Endothelial cell (in vitro differentiated cells): ENCODE measurements around the gene SLC12A1. TPM values are rescaled to one million over a fixed set of nuclear protein-coding genes. Genes with fewer than 3 reads are reported as not detected.

ENCODE experiments used
- DNase-seq: peaks from one replicate; pipeline ENCODE4 v3.0.0; 2021; ENCODE audit warnings: low spot score
- H3K27ac Mint-ChIP-seq: one replicate; pipeline ENCODE4 v1.8.0; 2021; ENCODE audit warnings: mixed read lengths, inconsistent platforms; ENCODE audit not compliant: unreplicated experiment
- H3K27me3 Mint-ChIP-seq: one replicate; pipeline ENCODE4 v1.8.0; 2021; ENCODE audit warnings: mild to moderate bottlenecking, moderate library complexity, mixed read lengths, inconsistent platforms; ENCODE audit not compliant: unreplicated experiment
- H3K36me3 Mint-ChIP-seq: one replicate; pipeline ENCODE4 v1.8.0; 2021; ENCODE audit warnings: mild to moderate bottlenecking, low read depth, mixed read lengths, inconsistent platforms; ENCODE audit not compliant: unreplicated experiment
- H3K4me1 Mint-ChIP-seq: one replicate; pipeline ENCODE4 v1.8.0; 2021; ENCODE audit warnings: mild to moderate bottlenecking, mixed read lengths, inconsistent platforms; ENCODE audit not compliant: unreplicated experiment
- H3K4me3 Mint-ChIP-seq: one replicate; pipeline ENCODE4 v1.8.0; 2021; ENCODE audit warnings: mild to moderate bottlenecking, mixed read lengths, inconsistent platforms; ENCODE audit not compliant: unreplicated experiment
- H3K9me3 Mint-ChIP-seq: one replicate; pipeline ENCODE4 v1.8.0; 2021; ENCODE audit warnings: mixed read lengths, inconsistent platforms; ENCODE audit not compliant: unreplicated experiment
- total RNA-seq: library from RNA; stranded (reverse); fragmentation: NEBNext Ultra II Directional; extraction: Animal tissue kit (Norgen Biotek cat#: 25700); gene quantifications from one replicate; pipeline ENCODE4 v1.2.1, GENCODE V29; 2021; ENCODE audit not compliant: unreplicated experiment
- TF ChIP-seq, protein P1 (sequence below): fragments of 200-600 bp; sonication (generic); IDR thresholded peaks from one replicate; pipeline ENCODE4 v1.5.0; 2021; ENCODE audit warnings: antibody characterized with exemption; ENCODE audit not compliant: unreplicated experiment

The SLC12A1 gene
- total RNA-seq, 1 donor from 2014 or later, result not detected

DNA sequence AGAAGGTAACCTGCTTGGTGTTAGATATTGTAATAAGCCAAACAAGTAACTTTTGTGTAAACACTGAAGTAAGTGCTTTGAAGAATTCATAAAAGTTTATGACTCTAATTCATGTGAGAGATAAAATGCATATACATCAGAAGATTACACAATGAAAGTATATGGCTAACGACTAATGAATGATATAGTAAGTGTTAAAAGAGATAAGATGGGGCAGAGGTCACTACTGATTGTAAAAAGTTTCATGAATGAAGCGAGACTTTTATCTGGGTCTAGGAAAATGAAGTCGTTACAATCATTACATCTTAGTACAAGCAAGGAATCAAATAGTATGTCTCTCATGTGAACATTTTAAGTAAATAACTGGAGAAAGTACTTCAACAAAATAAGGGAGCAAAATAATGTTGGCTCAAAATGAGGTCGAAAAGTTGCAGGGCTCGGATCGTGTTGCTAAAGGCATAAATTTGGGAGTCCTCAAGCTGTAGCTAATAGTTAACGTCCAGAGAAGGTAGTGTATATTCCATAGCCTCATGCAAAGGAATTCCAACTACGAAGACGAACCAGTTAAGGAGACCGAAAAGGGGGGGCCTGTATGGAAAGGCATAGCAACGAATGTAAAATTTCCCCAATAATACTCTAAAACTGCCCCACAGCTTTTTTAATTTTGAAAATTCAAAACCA is 124.1 kb downstream of the SLC12A1 start:
- Mint-ChIP-seq H3K27me3 (peaks cover 5% of the 10 kb centered on the region), H3K4me3 (peak overlapping the region; percentile 97), H3K27ac (peak overlapping the region; percentile 20), H3K4me1 (peaks cover 8% of the 10 kb centered on the region), H3K9me3 (no peaks in the 10 kb centered on the region), H3K36me3 (no peaks in the 10 kb centered on the region)
- TF ChIP-seq, protein P1, sequence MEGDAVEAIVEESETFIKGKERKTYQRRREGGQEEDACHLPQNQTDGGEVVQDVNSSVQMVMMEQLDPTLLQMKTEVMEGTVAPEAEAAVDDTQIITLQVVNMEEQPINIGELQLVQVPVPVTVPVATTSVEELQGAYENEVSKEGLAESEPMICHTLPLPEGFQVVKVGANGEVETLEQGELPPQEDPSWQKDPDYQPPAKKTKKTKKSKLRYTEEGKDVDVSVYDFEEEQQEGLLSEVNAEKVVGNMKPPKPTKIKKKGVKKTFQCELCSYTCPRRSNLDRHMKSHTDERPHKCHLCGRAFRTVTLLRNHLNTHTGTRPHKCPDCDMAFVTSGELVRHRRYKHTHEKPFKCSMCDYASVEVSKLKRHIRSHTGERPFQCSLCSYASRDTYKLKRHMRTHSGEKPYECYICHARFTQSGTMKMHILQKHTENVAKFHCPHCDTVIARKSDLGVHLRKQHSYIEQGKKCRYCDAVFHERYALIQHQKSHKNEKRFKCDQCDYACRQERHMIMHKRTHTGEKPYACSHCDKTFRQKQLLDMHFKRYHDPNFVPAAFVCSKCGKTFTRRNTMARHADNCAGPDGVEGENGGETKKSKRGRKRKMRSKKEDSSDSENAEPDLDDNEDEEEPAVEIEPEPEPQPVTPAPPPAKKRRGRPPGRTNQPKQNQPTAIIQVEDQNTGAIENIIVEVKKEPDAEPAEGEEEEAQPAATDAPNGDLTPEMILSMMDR, result no peak
- no peak for DNase-seq

DNA sequence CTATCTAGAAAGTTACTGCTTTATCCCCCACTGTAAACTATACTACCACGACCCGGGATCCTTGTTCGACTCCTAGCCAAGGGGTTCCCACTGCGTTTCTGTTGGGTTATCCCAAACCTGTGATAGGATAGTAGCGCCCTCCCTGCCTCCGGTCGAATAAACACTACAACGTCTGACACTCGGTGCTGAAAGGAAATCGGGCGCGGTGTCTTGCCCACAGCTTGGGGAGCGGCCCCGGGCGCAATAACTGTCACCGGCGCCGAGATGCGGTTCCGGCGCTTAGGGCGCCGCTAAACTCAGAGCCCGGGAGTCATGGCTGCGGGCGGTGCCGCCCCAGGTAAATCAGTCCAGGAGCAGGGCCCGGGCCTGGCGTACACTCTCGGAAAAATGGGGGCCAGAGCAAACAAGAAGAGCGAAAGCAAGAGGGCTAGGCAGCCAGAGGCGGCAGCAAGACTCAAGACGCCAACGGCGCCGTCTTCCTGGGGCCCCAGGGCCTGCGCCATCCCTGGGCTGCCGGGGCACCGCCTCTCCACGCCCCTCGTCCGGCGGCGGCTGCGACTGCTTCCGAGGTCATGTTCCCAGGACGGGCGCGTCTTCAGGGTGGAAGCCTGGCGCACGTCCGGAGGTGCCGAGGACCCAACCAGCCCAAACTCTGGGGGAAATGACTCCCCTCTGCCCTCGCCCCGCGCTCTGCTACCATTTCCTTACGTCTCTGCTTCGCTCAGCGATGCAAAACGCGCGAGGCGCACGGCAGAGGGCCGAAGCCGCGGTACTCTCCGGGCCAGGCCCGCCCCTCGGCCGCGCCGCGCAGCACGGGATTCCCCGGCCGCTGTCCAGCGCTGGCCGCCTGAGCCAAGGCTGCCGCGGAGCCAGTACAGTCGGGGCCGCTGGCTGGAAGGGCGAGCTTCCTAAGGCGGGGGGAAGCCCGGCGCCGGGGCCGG is 125.0 kb downstream of the SLC12A1 start, which contains the start of gene DUT:
TSS of gene DUT (plus strand) at position 575 of the 941 bp plus-strand sequence. CDS start at position 662, 87 bp downstream.
- H3K4me1 Mint-ChIP-seq, result peaks cover 8% of the 10 kb centered on the region
- peaks cover 5% of the 10 kb centered on the region for H3K27me3 Mint-ChIP-seq
- H3K27ac Mint-ChIP-seq, result peak within 1 kb of the TSS; percentile 20
- H3K36me3 Mint-ChIP-seq, result peaks cover 3% of the 10 kb centered on the region
- H3K9me3 Mint-ChIP-seq, result no peaks in the 10 kb centered on the region
- peak; percentile 81 for DNase-seq
- H3K4me3 Mint-ChIP-seq, result peak within 1 kb of the TSS; percentile 97
- TF ChIP-seq, protein P1, result no peak

DNA sequence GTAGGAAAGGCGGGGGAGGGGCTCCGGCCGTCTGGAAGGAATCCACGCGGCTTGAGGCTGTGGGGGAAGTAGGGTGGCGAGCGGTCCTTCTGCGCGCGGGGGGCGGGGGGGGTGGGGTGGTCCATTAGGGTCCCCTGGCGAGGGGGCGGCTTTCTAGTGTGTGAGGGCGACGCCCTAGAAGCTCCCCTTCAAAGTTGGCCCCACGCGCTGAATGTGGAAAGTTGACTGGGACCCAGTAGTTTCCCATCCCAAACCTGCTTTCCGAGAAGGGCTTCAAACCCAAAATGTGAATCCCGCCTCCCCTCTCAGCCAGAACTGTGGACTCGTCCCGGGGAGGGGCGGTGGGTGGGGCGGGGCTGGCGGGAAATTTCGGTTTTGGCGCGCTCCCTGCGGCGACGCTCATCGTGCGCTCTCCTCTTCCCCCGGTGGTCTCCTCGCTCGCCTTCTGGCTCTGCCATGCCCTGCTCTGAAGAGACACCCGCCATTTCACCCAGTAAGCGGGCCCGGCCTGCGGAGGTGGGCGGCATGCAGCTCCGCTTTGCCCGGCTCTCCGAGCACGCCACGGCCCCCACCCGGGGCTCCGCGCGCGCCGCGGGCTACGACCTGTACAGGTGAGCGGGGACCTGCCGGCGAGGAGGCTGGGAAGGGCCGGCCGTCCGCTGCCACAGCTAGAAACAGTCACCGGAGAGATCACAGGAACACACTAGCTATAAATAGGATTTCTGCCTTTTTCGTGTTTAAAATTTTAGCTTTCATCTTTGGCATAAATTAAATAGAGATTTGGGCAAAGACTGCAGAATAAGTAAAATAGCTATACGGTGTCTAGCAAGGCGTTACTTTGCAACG is 125.9 kb downstream of the SLC12A1 start:
- no peaks in the 10 kb centered on the region for H3K9me3 Mint-ChIP-seq
- peaks cover 5% of the 10 kb centered on the region for H3K27me3 Mint-ChIP-seq
- H3K4me3 Mint-ChIP-seq, result peak overlapping the region; percentile 85
- TF ChIP-seq, protein P1, result no peak
- peak; percentile 48 for DNase-seq
- H3K27ac Mint-ChIP-seq, result peak overlapping the region; percentile 37
- peaks cover 3% of the 10 kb centered on the region for H3K36me3 Mint-ChIP-seq
- peaks cover 8% of the 10 kb centered on the region for H3K4me1 Mint-ChIP-seq

DNA sequence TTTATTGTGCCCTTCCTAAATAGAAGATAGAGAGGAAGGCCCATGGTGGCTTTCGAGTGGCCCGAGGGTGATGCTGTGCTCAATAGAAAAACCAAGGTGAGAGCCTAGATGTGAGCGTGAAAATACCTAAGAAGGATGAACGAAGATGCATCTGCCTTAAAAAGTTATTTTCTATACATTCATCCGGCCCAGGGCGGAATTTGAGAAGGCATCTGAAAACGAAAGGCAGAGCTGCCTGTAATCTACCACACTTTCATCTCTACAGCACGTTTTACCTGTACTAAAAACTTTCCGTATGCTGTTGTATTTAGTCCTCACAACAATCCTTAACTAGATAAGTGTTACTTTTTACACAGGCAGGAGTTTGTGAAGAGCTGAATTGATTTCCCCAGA is 126.5 kb downstream of the SLC12A1 start:
- peaks cover 3% of the 10 kb centered on the region for H3K36me3 Mint-ChIP-seq
- DNase-seq, result no peak
- TF ChIP-seq, protein P1, result no peak
- H3K9me3 Mint-ChIP-seq, result no peaks in the 10 kb centered on the region
- H3K4me1 Mint-ChIP-seq, result peaks cover 8% of the 10 kb centered on the region
- peak overlapping the region; percentile 37 for H3K27ac Mint-ChIP-seq
- peak overlapping the region; percentile 76 for H3K4me3 Mint-ChIP-seq
- peaks cover 5% of the 10 kb centered on the region for H3K27me3 Mint-ChIP-seq
